K562 (cell line): ENCODE measurements around the gene USP50. TPM values are rescaled to one million over a fixed set of nuclear protein-coding genes. Genes with fewer than 3 reads are reported as not detected.

Experiments used
- ATAC-seq: fragments of 200-7000 bp; cut with Tn5 transposase; 3 replicates; pipeline ENCODE4 v1.9.1; 2020; ENCODE audit warnings: moderate library complexity
- BruUV-seq: library from RNA; stranded (reverse); fragments of 400-500 nt; replicated peaks from 2 replicates; lab custom pipeline; 2021; lab: Mats Ljungman, UMichigan
- CTCF ChIA-PET: fragments of 300-600 bp; formaldehyde crosslinking; extraction: SDS; loops from one replicate; lab custom pipeline; 2021; ENCODE audit warnings: low intra/inter-chr PET ratio; lab: Yijun Ruan, JAX
- POLR2A ChIA-PET: fragments of 300-600, 350-650 bp; sonication (Branson Sonifier 250); formaldehyde crosslinking; extraction: SDS; loops from one replicate; lab custom pipeline; 2021; ENCODE audit warnings: antibody characterized with exemption, inconsistent platforms; lab: Yijun Ruan, JAX
- DNase-seq, 4 experiments: peaks; one replicate each; pipeline versions ENCODE4 v3.0.0 to v3.0.0-alpha.2; 2011 to 2018; ENCODE audit warnings: low spot score in 3 of 4, mixed read lengths in 3 of 4; ENCODE audit errors: extremely low read depth in 1 of 4
- FAIRE-seq: peaks from 2 replicates; lab custom pipeline; 2011; peaks lifted over from hg19 to GRCh38; lab: Jason Lieb, UNC
- H2AFZ ChIP-seq: 2 replicates; pipeline ENCODE4 v1.6.0; 2011; ENCODE audit warnings: low read depth, low read length, control low read depth, inconsistent platforms
- H3K27ac ChIP-seq: fragments of 200-600 bp; 3 replicates; pipeline ENCODE4 v1.8.0; 2011; ENCODE audit warnings: low read depth, mild to moderate bottlenecking, control low read depth, inconsistent platforms, low read length, moderate library complexity, mixed read lengths; ENCODE audit errors: extremely low read depth
- H3K27me3 ChIP-seq, 2 experiments: fragments of 300-600 bp in 1 of 2; 2 replicates in 1 of 2; 3 replicates in 1 of 2; pipeline versions ENCODE4 v1.6.0 to v1.8.0; 2011; ENCODE audit warnings: inconsistent platforms in 2 of 2, low read length in 2 of 2, mild to moderate bottlenecking in 1 of 2, mixed read lengths in 1 of 2, moderate library complexity in 1 of 2; ENCODE audit not compliant: control insufficient read depth in 2 of 2, insufficient read depth in 2 of 2
- H3K36me3 ChIP-seq: fragments of 300-600 bp; 3 replicates; pipeline ENCODE4 v1.8.0; 2011; ENCODE audit warnings: mild to moderate bottlenecking, low read length, inconsistent platforms; ENCODE audit not compliant: control insufficient read depth, insufficient read depth
- H3K4me1 ChIP-seq, 2 experiments: fragments of 200-600 bp in 1 of 2; replicated peaks in 1 of 2; 2 replicates in 1 of 2; 3 replicates in 1 of 2; pipeline versions ENCODE4 v1.5.1 to v1.8.0; 2011; ENCODE audit warnings: inconsistent platforms in 2 of 2, low read length in 2 of 2, mild to moderate bottlenecking in 1 of 2, mixed read lengths in 1 of 2, moderate library complexity in 1 of 2; ENCODE audit not compliant: control insufficient read depth in 2 of 2, insufficient read depth in 2 of 2
- H3K4me2 ChIP-seq: 2 replicates; pipeline ENCODE4 v1.6.1; 2011; ENCODE audit warnings: low read length, control low read depth, inconsistent platforms, mixed read lengths; ENCODE audit not compliant: insufficient read depth
- H3K4me3 ChIP-seq: fragments of 200-600 bp; sonication (generic), shearing (Covaris generic); 2 replicates; pipeline ENCODE4 v1.5.1; 2016; ENCODE audit warnings: control low read depth, inconsistent platforms
- H3K79me2 ChIP-seq: fragments of 200-600 bp; 3 replicates; pipeline ENCODE4 v1.8.0; 2011; ENCODE audit warnings: low read length, inconsistent platforms; ENCODE audit not compliant: control insufficient read depth, insufficient read depth
- H3K9ac ChIP-seq, 2 experiments: 2 replicates each; pipeline versions ENCODE4 v1.6.0 to v1.6.1; 2011; ENCODE audit warnings: low read depth in 2 of 2, low read length in 2 of 2, control low read depth in 1 of 2, inconsistent platforms in 1 of 2, mild to moderate bottlenecking in 1 of 2, mixed read lengths in 1 of 2; ENCODE audit not compliant: insufficient read depth in 1 of 2
- H3K9me1 ChIP-seq: one replicate; pipeline ENCODE4 v1.6.0; 2011; ENCODE audit warnings: inconsistent platforms, mild to moderate bottlenecking, low read length, moderate library complexity; ENCODE audit not compliant: control insufficient read depth, insufficient read depth
- H3K9me3 ChIP-seq: replicated peaks from 2 replicates; pipeline ENCODE4 v1.5.1; 2011; ENCODE audit warnings: low read depth, low read length, inconsistent platforms; ENCODE audit not compliant: control insufficient read depth, insufficient read depth
- H4K20me1 ChIP-seq: replicated peaks from 2 replicates; pipeline ENCODE4 v1.6.1; 2011; ENCODE audit warnings: low read length, inconsistent platforms, mixed read lengths; ENCODE audit not compliant: control insufficient read depth, insufficient read depth
- CREM ChIP-seq: IDR thresholded peaks from 2 replicates; pipeline ENCODE4 v1.6.1; 2014; ENCODE audit warnings: antibody characterized with exemption, low read depth
- CXXC5 ChIP-seq: fragments of 250-450 bp; sonication (Bioruptor Pico); IDR thresholded peaks from 2 replicates; pipeline ENCODE4 v1.8.0; 2022; ENCODE audit warnings: inconsistent platforms, mild to moderate bottlenecking, moderate library complexity
- ELK1 ChIP-seq: sonication (generic); formaldehyde crosslinking; IDR thresholded peaks from 2 replicates; pipeline ENCODE4 v1.8.1; 2022; ENCODE audit warnings: missing genetic modification reagents
- MXI1 ChIP-seq: IDR thresholded peaks from 2 replicates; pipeline ENCODE4 v1.6.1; 2011; ENCODE audit warnings: low read depth, mild to moderate bottlenecking, improper control_type of control experiment, low read length
- YBX1 ChIP-seq: fragments of 450-650 bp; IDR thresholded peaks from 2 replicates; pipeline ENCODE4 v1.7.1; 2016; ENCODE audit warnings: mild to moderate bottlenecking
- ZBTB43 ChIP-seq: sonication (generic); formaldehyde crosslinking; IDR thresholded peaks from 2 replicates; pipeline ENCODE4 v1.8.0; 2023; ENCODE audit warnings: mild to moderate bottlenecking, missing genetic modification reagents
- ZNF318 ChIP-seq, 2 experiments: fragments of 450-650 bp; IDR thresholded peaks; 2 replicates each; pipeline ENCODE4 v1.6.1; 2016; ENCODE audit warnings: mild to moderate bottlenecking in 2 of 2, borderline replicate concordance in 1 of 2, low read depth in 1 of 2, moderate library complexity in 1 of 2
- ZNF639 ChIP-seq, 2 experiments: fragments of 200-800 bp in 1 of 2; sonication (Bioruptor generic) in 1 of 2; sonication (generic) in 1 of 2; formaldehyde crosslinking in 1 of 2; IDR thresholded peaks in 1 of 2; conservative IDR thresholded peaks in 1 of 2; 2 replicates each; pipeline versions ENCODE4 v1.5.0 to v1.6.1; 2016 to 2020; ENCODE audit warnings: missing compliant biosample characterization in 1 of 2, missing genetic modification characterization in 1 of 2, missing genetic modification reagents in 1 of 2
- in situ Hi-C: fragments of 300-500 bp; cut with MboI; formaldehyde crosslinking; loops from 4 replicates; pipeline ENCODE4 v1.15.0; 2018; ENCODE audit warnings: inconsistent platforms, mixed read lengths
- intact Hi-C: fragments of 100-400 bp; cut with micrococcal nuclease; formaldehyde crosslinking; loops from 2 replicates; pipeline ENCODE4 v1.14.2; 2022
- polyA plus RNA-seq, 8 experiments: library from polyadenylated mRNA; depleted of rRNA in 4 of 8; stranded (reverse) in 5 of 8; unstranded in 3 of 8; fragments of >200 nt; fragmentation: Nextera tagmentation in 2 of 8; fragmentation: Illumina TruSeq in 1 of 8; extraction: Ambion mirVana in 2 of 8; extraction: Trizol in 1 of 8; gene quantifications; 2 replicates each; pipeline versions ENCODE4 v1.2.1 to v1.2.3, GENCODE V29; 2011 to 2014; ENCODE audit warnings: inconsistent platforms in 1 of 8, missing spikeins in 1 of 8
- total RNA-seq, 7 experiments: library from RNA; depleted of rRNA in 6 of 7; stranded (reverse); fragments of >200 nt in 6 of 7; fragmentation: Illumina TruSeq in 2 of 7; extraction: Trizol in 2 of 7; gene quantifications; 2 replicates each; pipeline versions ENCODE4 v1.2.1 to v1.2.3, GENCODE V29; 2011 to 2021; ENCODE audit warnings: low replicate concordance in 1 of 7

The USP50 gene
- total and polyA plus RNA-seq, 9 of the 15 experiments (the other 6 are each of a cell fraction or from before 2014, with no cell fraction given) = not detected

GRCh38 chr15:50493625-50494024 lies 52.8 kb downstream of the USP50 start (continued):
- TF ChIP-seq ZBTB43 (CRISPR knock-in tag) (no peak), ZNF639 (CRISPR knock-in tag; conservative IDR thresholded peaks at IDR 0.05 in 1 of 2, IDR thresholded peaks at IDR 0.05 in 1 of 2) (no peak), MXI1 (no peak)
- TF ChIP-seq, all 486 proteins: peak for 0

- FAIRE-seq (no peak), ATAC-seq (no peak; the same call in 2 of the 3 replicates), DNase-seq (no peak)
- H3K4me3 ChIP-seq = no peak overlapping the region
- BruUV-seq = no TSS peak
- H3K79me2 ChIP-seq = no peaks in the 10 kb centered on the region
- H3K4me1 ChIP-seq = no peaks in the 10 kb centered on the region
- no peak overlapping the region for H3K4me2 ChIP-seq
- no peaks in the 10 kb centered on the region for H3K9me3 ChIP-seq
- ChIA-PET POLR2A (interaction anchor here (0.7 kb wide), 1 partner anchor 13 kb away, joined by 3 read pairs; no protein-coding TSS in a partner anchor), CTCF (no interaction called here)
- in situ Hi-C loops = no loop called here
- peaks cover 71% of the 10 kb centered on the region for H3K36me3 ChIP-seq
- H3K27me3 ChIP-seq = no peaks in the 10 kb centered on the region
- intact Hi-C loops = no loop called here
- H3K9ac ChIP-seq = no peak overlapping the region
- no peak overlapping the region for H2AFZ ChIP-seq
- no peaks in the 10 kb centered on the region for H3K9me1 ChIP-seq
- H4K20me1 ChIP-seq = no peaks in the 10 kb centered on the region
- no peak overlapping the region for H3K27ac ChIP-seq
- no peak for TF ChIP-seq CXXC5 (CRISPR knock-in tag)
- TF ChIP-seq ELK1 (CRISPR knock-in tag) = no peak
- no peak for TF ChIP-seq YBX1
- no peak for TF ChIP-seq CREM
- no peak for TF ChIP-seq ZNF318 (IDR thresholded peaks at IDR 0.05; ENCODE audit: borderline replicate concordance in 1 of 2, low read depth in 1 of 2)
These were observed 59.2 kb downstream of the USP50 start for GRCh38 chr15:50487287-50487686.
